ENCODE measurements around the gene ARHGAP23. TPM values are rescaled to one million over a fixed set of nuclear protein-coding genes. Genes with fewer than 3 reads are reported as not detected.
A peak's percentile ranks its signal among the peaks of the same experiment; 100 is the strongest.

The ARHGAP23 gene
- total and polyA plus RNA-seq, 2 donors (not counting 1 experiment from before 2014, with no cell fraction given), result 28.1 to 41.1 TPM

DNA sequence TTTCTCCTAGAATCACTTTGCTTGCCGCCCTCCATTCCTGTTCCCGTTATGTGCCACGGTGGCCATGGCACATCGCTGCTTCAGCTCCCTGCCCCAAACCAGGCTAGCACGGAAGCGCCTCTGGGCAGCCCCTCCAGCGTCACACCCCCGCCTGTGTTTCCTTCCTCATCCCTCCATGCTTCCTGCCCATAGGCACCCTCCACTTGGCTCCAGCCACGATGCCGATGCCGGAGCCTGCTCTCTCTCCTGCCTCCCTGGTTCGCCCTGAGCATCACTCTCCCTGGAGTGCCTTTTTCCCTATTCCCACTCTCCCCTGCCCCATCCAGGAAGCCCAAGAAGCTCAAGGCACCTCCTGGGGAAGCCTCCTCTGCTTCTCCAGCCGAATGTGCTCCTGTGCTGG is 3.2 kb upstream of the ARHGAP23 start:
- Histone ChIP-seq H3K9me3 (ENCODE audit: control insufficient read depth, insufficient read depth, low read depth, low read length) (no peaks in the 10 kb centered on the region), H3K4me3 (replicated peaks in 1 of 4; ENCODE audit: control extremely low read depth in 1 of 4, insufficient read depth in 1 of 4, low read depth in 3 of 4, low read length in 4 of 4) (no peak overlapping the region), H2AFZ (ENCODE audit: low read length) (no peak overlapping the region), H3K4me1 (ENCODE audit: control insufficient read depth, extremely low read depth, insufficient read depth, low read length) (peaks cover 19% of the 10 kb centered on the region), H4K20me1 (ENCODE audit: control insufficient read depth, extremely low read depth, insufficient read depth, low read length) (no peaks in the 10 kb centered on the region), H3K9ac (ENCODE audit: insufficient read depth, low read length) (no peak overlapping the region), H3K79me2 (ENCODE audit: control insufficient read depth, insufficient read depth, low read length) (peaks cover 16% of the 10 kb centered on the region), H3K27ac (ENCODE audit: insufficient read depth, low read length) (no peak overlapping the region), H3K36me3 (ENCODE audit: control insufficient read depth, insufficient read depth, low read length) (no peaks in the 10 kb centered on the region), H3K27me3 (ENCODE audit: control insufficient read depth, insufficient read depth, low read length) (peaks cover 2% of the 10 kb centered on the region), H3K4me2 (ENCODE audit: extremely low read depth, insufficient read depth, low read length) (no peak overlapping the region)
- DNase-seq (ENCODE audit: low read depth in 2 of 2), result no peak
- no peak for TF ChIP-seq EZH2 (IDR thresholded peaks at IDR 0.05; ENCODE audit: low read length, missing control alignments)
- no peak for TF ChIP-seq CTCF (conservative IDR thresholded peaks at IDR 0.05 in 1 of 2, IDR thresholded peaks at IDR 0.05 in 1 of 2; ENCODE audit: low read depth in 1 of 2, low read length in 2 of 2)

GRCh38 chr17:38425744-38426143 is 2.5 kb upstream of the ARHGAP23 start:
- TF ChIP-seq CTCF (conservative IDR thresholded peaks at IDR 0.05 in 1 of 2, IDR thresholded peaks at IDR 0.05 in 1 of 2; ENCODE audit: low read depth in 1 of 2, low read length in 2 of 2), result no peak
- no peak for TF ChIP-seq EZH2 (IDR thresholded peaks at IDR 0.05; ENCODE audit: low read length, missing control alignments)
- H2AFZ ChIP-seq (ENCODE audit: low read length), result no peak overlapping the region
- no peak overlapping the region for H3K9ac ChIP-seq (ENCODE audit: insufficient read depth, low read length)
- H4K20me1 ChIP-seq (ENCODE audit: control insufficient read depth, extremely low read depth, insufficient read depth, low read length), result no peaks in the 10 kb centered on the region
- H3K4me3 ChIP-seq (replicated peaks in 1 of 4; ENCODE audit: control extremely low read depth in 1 of 4, insufficient read depth in 1 of 4, low read depth in 3 of 4, low read length in 4 of 4), result no peak overlapping the region
- peaks cover 23% of the 10 kb centered on the region for H3K79me2 ChIP-seq (ENCODE audit: control insufficient read depth, insufficient read depth, low read length)
- H3K27ac ChIP-seq (ENCODE audit: insufficient read depth, low read length), result no peak overlapping the region
- no peaks in the 10 kb centered on the region for H3K27me3 ChIP-seq (ENCODE audit: control insufficient read depth, insufficient read depth, low read length)
- H3K9me3 ChIP-seq (ENCODE audit: control insufficient read depth, insufficient read depth, low read depth, low read length), result no peaks in the 10 kb centered on the region
- peak in 1 of 2 donors; percentile 55 for DNase-seq (ENCODE audit: low read depth in 2 of 2)
- H3K4me2 ChIP-seq (ENCODE audit: extremely low read depth, insufficient read depth, low read length), result no peak overlapping the region
- peaks cover 25% of the 10 kb centered on the region for H3K4me1 ChIP-seq (ENCODE audit: control insufficient read depth, extremely low read depth, insufficient read depth, low read length)
- H3K36me3 ChIP-seq (ENCODE audit: control insufficient read depth, insufficient read depth, low read length), result no peaks in the 10 kb centered on the region

GRCh38 chr17:38426441-38426840 is 1.8 kb upstream of the ARHGAP23 start:
- H3K4me1 ChIP-seq (ENCODE audit: control insufficient read depth, extremely low read depth, insufficient read depth, low read length), result peaks cover 23% of the 10 kb centered on the region
- peaks cover 30% of the 10 kb centered on the region for H3K79me2 ChIP-seq (ENCODE audit: control insufficient read depth, insufficient read depth, low read length)
- no peak overlapping the region for H3K9ac ChIP-seq (ENCODE audit: insufficient read depth, low read length)
- H3K27ac ChIP-seq (ENCODE audit: insufficient read depth, low read length), result no peak overlapping the region
- H4K20me1 ChIP-seq (ENCODE audit: control insufficient read depth, extremely low read depth, insufficient read depth, low read length), result no peaks in the 10 kb centered on the region
- no peaks in the 10 kb centered on the region for H3K27me3 ChIP-seq (ENCODE audit: control insufficient read depth, insufficient read depth, low read length)
- DNase-seq (ENCODE audit: low read depth in 2 of 2), result no peak
- no peak overlapping the region for H3K4me2 ChIP-seq (ENCODE audit: extremely low read depth, insufficient read depth, low read length)
- no peaks in the 10 kb centered on the region for H3K9me3 ChIP-seq (ENCODE audit: control insufficient read depth, insufficient read depth, low read depth, low read length)
- no peak overlapping the region for H3K4me3 ChIP-seq (replicated peaks in 1 of 4; ENCODE audit: control extremely low read depth in 1 of 4, insufficient read depth in 1 of 4, low read depth in 3 of 4, low read length in 4 of 4)
- peaks cover 3% of the 10 kb centered on the region for H3K36me3 ChIP-seq (ENCODE audit: control insufficient read depth, insufficient read depth, low read length)
- no peak for TF ChIP-seq CTCF (conservative IDR thresholded peaks at IDR 0.05 in 1 of 2, IDR thresholded peaks at IDR 0.05 in 1 of 2; ENCODE audit: low read depth in 1 of 2, low read length in 2 of 2)
- TF ChIP-seq EZH2 (IDR thresholded peaks at IDR 0.05; ENCODE audit: low read length, missing control alignments), result no peak
- no peak overlapping the region for H2AFZ ChIP-seq (ENCODE audit: low read length)
